Epidermal melanocyte (primary cell): ENCODE data around the gene USP13.
A peak's percentile ranks its signal among the peaks of the same experiment; 100 is the strongest.
"Not testable (repeated sequence)": the region's sequence is repeated elsewhere in the genome, so short reads cannot be mapped to it uniquely, and the experiment has no call there.

ENCODE experiments used
- DNase-seq: peaks from one replicate; pipeline ENCODE4 v3.0.0; 2011; ENCODE audit warnings: low spot score; ENCODE audit not compliant: insufficient read length

Gene USP13

GRCh38 chr3:179653096-179653797 is 407 bp downstream of the USP13 start:
- peak; percentile 54 for DNase-seq

DNA sequence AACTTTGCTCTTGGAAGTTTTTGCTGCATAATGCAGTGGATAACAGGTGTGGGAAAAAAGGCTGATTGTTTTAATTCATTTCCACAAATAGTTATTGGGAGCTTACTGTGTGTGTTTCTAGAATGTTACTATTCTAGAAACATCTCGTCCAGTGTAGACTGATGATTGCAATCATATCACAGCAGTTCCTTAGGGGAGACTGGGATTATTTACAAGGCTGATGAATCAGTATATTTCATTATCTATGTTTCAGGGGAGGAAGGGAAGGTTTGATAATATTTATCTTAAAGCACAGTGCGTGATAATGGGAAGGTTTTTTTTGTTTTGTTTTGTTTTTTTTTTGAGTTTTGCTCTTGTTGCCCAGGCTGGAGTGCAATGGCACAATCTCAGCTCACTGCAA is 2.4 kb downstream of the USP13 start:
- no peak for DNase-seq

- DNase-seq, result no peak
These were observed 5.8 kb downstream of the USP13 start for GRCh38 chr3:179658606-179659005.

DNA sequence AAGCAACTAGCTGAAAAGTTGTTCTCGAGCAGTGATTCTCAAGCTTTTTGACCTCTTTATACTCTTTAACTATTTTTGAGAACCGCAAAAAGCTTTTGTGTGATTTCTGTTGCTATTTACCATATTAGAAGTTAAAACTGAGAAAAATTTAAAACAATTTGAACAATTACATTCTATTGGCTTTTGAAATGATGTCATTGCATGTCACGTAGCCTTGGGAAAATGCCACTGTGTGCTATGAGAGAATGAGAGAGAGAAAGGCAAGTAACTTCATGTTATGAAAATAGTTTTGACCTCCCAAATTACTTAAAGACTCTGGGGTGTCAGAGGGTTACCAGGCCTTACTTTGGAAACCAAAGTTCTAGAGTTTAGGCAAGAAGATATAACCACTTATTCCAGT is 8.0 kb downstream of the USP13 start:
- no peak for DNase-seq

GRCh38 chr3:179661777-179662176 is 8.9 kb downstream of the USP13 start:
- no peak for DNase-seq

- DNase-seq, result no peak
These were observed 10.3 kb downstream of the USP13 start for GRCh38 chr3:179663093-179663492.

DNA sequence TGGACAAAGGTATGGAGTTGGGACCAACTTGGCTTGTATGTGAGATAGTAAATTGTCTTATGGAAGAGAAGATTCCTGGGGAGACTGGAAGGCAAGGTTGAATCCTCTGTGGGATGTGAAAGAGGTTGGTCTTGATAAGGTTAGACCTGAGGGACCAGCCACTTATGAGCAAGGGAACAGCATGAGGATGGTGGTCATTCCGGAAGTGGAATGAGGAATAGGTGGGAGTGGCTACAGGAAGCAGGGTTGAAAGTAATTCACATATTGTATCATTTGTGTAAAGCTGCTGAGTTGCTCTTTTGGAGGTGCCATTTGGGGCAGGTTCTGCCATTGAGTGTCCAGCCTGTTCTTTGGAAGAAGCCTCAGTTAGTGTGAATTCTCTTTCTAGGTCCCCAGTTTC is 13.2 kb downstream of the USP13 start:
- DNase-seq, result no peak

- no peak for DNase-seq
These were observed 13.7 kb downstream of the USP13 start for GRCh38 chr3:179666436-179667035.

- no peak for DNase-seq
These were observed 15.6 kb downstream of the USP13 start for GRCh38 chr3:179668429-179668828.

DNA sequence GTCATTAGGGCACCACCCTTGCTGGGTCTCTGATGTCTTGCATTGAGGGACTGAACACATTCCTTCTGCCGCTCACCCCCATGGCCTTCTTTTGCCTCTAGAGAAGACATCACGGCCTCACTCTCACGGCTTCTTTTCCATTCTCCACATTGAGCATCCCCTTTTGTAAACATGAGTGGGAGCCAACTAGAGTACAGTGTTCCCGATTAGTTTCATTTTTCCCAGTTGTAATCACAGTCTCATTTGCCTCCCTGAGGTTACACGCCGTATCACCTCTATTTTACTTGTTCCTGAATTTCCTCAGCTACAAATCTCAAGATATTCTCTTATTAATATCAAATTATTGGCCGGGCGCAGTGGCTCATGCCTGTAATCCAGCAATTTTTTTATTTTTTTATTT is 17.5 kb downstream of the USP13 start:
- no peak for DNase-seq

- DNase-seq, result no peak
These were observed 18.5 kb downstream of the USP13 start for GRCh38 chr3:179671309-179671708.

DNA sequence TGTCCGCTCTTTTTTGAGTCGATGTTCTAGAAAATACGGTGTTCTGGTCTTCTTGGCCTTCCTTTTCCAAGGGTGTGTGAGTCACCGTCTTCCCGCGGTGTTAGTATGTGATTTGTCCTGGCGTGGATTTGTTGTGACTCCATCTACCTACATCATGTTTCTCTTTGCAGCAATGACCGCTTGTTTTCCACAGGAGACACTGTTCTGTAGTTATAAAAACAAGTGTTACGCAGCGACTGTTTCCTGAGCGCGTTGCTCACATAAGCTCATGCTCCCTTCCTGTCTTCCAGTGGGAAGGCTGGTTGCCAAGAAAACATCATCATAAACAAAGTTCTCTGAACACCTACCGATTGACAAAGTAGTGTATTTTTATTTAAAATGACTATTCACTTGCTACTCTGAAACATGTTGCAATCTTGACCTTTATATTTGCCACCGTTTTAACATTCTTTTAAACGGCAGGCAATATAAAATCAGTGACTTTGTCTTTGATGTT is 19.0 kb downstream of the USP13 start:
- no peak for DNase-seq

DNA sequence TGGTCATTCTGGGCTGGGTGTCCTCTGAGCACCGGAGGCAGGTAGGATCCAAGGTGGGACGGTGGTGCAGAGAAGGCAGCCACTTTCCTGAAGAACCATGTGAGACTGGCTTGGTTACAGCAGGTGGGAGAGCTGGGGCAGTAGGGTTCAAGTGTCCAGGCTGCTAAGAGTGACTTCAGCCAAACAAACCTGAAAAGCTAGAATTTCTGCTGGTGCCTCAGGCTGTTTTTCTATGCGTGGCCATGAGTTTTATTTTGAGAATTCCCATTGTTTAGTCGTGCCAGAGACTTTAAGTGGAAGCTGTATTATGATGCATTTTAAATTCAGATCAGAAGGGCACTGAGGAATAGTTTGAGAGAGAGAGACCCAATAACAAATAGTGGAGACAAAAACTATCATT is 20.1 kb downstream of the USP13 start:
- no peak for DNase-seq

GRCh38 chr3:179673523-179673922 is 20.7 kb downstream of the USP13 start:
- DNase-seq, result no peak

DNA sequence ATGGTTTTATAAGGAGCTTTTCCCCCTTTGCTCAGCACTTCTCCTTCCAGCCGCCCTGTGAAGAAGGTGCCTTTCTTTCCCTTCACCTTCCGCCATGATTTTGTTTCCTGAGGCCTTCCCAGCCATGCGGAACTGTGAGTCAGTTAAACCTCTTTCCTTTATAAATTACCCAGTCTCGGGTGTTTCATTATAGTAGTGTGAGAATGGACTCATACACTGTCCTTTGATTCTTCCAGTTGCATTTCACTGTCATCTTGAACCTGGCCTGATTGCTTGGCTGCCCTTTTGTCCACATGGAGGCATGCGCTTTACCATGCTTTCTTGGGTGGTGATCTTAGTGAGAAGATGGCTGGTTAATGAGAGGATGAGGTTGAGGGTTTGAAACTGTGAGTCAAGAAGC is 23.2 kb downstream of the USP13 start:
- no peak for DNase-seq

- DNase-seq, result no peak
These were observed 25.0 kb downstream of the USP13 start for GRCh38 chr3:179677884-179678283.

GRCh38 chr3:179681492-179682263 is 28.8 kb downstream of the USP13 start:
- no peak for DNase-seq

DNA sequence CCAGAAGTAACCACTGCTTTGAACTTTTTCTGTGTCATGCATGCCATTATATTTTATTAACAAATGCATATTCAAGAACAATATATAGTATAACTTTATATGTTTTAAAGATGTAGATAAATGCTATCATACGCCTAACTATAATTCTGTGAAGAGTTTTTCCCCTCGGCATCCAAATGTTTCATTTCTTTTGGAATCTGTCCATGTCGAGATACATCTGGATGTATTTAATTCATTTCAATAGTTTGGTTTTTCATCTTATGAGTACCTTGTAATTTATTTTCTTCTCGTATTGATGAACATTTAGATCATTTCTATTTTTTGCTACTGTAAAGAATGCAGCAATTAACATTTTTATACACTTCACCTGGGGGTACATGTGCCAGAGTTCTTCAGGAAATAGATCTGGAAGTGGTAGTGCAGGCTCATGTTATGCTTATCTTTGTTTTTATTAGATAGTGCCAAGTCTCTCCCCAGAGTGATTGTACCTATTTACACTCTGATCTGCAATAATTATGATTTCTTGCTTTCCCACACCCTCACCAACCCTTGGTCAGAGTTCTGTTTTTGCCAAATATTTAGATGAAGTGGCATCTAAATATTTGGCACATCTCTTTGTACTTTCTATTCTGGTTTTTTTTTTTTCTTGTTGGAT is 29.7 kb downstream of the USP13 start:
- DNase-seq, result no peak

- DNase-seq, result not testable (repeated sequence)
These were observed 30.4 kb downstream of the USP13 start for GRCh38 chr3:179683286-179683685.

DNA sequence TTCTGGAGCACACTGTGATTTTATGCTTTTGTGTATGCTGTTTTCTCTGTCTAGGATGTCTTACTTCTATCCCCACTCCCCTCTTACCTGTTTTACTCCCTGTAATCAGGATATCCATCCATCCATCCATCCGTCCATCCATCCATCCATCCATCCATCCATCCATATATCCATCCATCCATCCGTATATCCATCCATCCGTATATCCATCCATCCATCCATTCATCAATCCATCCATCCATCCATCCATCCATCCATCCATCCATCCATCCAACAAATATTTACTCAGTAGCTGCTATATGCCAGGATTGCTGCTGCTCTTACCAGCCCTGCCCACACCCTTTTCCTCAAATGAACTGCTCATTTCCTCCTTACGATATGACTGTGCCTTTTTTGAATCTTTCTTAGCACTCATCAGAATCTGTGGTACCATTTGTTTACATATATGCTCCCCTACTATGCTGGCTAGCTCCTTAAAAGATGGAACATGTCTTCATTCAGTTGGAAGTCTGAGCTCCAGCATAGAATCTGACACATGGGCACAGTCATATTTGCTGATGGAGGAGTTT is 35.2 kb downstream of the USP13 start:
- no peak for DNase-seq

- DNase-seq, result no peak
These were observed 36.0 kb downstream of the USP13 start for GRCh38 chr3:179688850-179689249.

- no peak for DNase-seq
These were observed 41.9 kb downstream of the USP13 start for GRCh38 chr3:179694731-179695130.
